ENCODE results near the gene DNHD1. TPM values are rescaled to one million over a fixed set of nuclear protein-coding genes. Genes with fewer than 3 reads are reported as not detected.

Gene DNHD1
- total RNA-seq, 4 donors from 2014 or later: 3.4 to 10.5 (median 4.3) TPM

- Histone ChIP-seq H3K27ac (no peak overlapping the region), H3K4me1 (peaks cover 4 to 11% of the 10 kb centered on the region in 2 donors), H3K9me3 (no peaks in the 10 kb centered on the region), H3K27me3 (no peaks in the 10 kb centered on the region), H3K36me3 (no peaks in the 10 kb centered on the region), H3K4me3 (no peak overlapping the region)
- intact Hi-C loops (cut with DNase I; ENCODE audit: low total_unique reads): no loop called here
- DNase-seq (no peak), ATAC-seq (no peak)
- in situ Hi-C loops (cut with MboI; ENCODE audit: low sequenced_read_pairs in 4 of 4): no loop called here
- TF ChIP-seq CTCF (IDR thresholded peaks at IDR 0.05 in 4 of 5, conservative IDR thresholded peaks at IDR 0.05 in 1 of 5): no peak
- no peak for TF ChIP-seq POLR2A (IDR thresholded peaks at IDR 0.05)
These were observed 44.3 kb downstream of the DNHD1 start for GRCh38 chr11:6541356-6541755.

- no peak for TF ChIP-seq POLR2A (IDR thresholded peaks at IDR 0.05)
- no peak for TF ChIP-seq CTCF (IDR thresholded peaks at IDR 0.05 in 4 of 5, conservative IDR thresholded peaks at IDR 0.05 in 1 of 5)
- Histone ChIP-seq H3K27ac (no peak overlapping the region), H3K27me3 (no peaks in the 10 kb centered on the region), H3K4me3 (no peak overlapping the region), H3K9me3 (no peaks in the 10 kb centered on the region), H3K36me3 (no peaks in the 10 kb centered on the region), H3K4me1 (peaks cover 9 to 18% of the 10 kb centered on the region in 2 donors)
- in situ Hi-C loops (cut with MboI; ENCODE audit: low sequenced_read_pairs in 4 of 4) (no loop called here), intact Hi-C loops (cut with DNase I; ENCODE audit: low total_unique reads) (no loop called here)
- DNase-seq (no peak), ATAC-seq (no peak)
These were observed 45.6 kb downstream of the DNHD1 start for GRCh38 chr11:6542727-6543126.

GRCh38 chr11:6544921-6545850 is 48.1 kb downstream of the DNHD1 start:
- intact Hi-C loops (cut with DNase I; ENCODE audit: low total_unique reads): no loop called here
- ATAC-seq (peak; percentile 26 to 54), DNase-seq (peak in 1 of 2 donors; percentile 42)
- Histone ChIP-seq H3K27me3 (no peaks in the 10 kb centered on the region), H3K9me3 (no peaks in the 10 kb centered on the region), H3K27ac (peak overlapping the region; percentile 78 to 87 (median 81)), H3K4me1 (peaks cover 9 to 18% of the 10 kb centered on the region in 2 donors), H3K4me3 (no peak overlapping the region), H3K36me3 (no peaks in the 10 kb centered on the region)
- in situ Hi-C loops (cut with MboI; ENCODE audit: low sequenced_read_pairs in 4 of 4): no loop called here
- TF ChIP-seq CTCF (IDR thresholded peaks at IDR 0.05 in 4 of 5, conservative IDR thresholded peaks at IDR 0.05 in 1 of 5): no peak
- no peak for TF ChIP-seq POLR2A (IDR thresholded peaks at IDR 0.05)

GRCh38 chr11:6545917-6546605 is 49.0 kb downstream of the DNHD1 start:
- peaks cover 9 to 18% of the 10 kb centered on the region in 2 donors for H3K4me1 ChIP-seq
- no peaks in the 10 kb centered on the region for H3K27me3 ChIP-seq
- H3K27ac ChIP-seq: peak overlapping the region; percentile 78 to 87 (median 81)
- intact Hi-C loops (cut with DNase I; ENCODE audit: low total_unique reads) (loop anchor here (2.0 kb wide), 1 partner anchor 21 kb away; no protein-coding TSS in a partner anchor), in situ Hi-C loops (cut with MboI; ENCODE audit: low sequenced_read_pairs in 4 of 4) (no loop called here)
- ATAC-seq (peak; percentile 87 to 95), DNase-seq (peak; percentile 79 to 87)
- H3K36me3 ChIP-seq: no peaks in the 10 kb centered on the region
- H3K9me3 ChIP-seq: no peaks in the 10 kb centered on the region
- no peak overlapping the region for H3K4me3 ChIP-seq
- TF ChIP-seq POLR2A (IDR thresholded peaks at IDR 0.05) (no peak), CTCF (IDR thresholded peaks at IDR 0.05 in 4 of 5, conservative IDR thresholded peaks at IDR 0.05 in 1 of 5) (no peak)
